H9 (cell line): ENCODE measurements around the gene ADAMTS17. TPM values are rescaled to one million over a fixed set of nuclear protein-coding genes. Genes with fewer than 3 reads are reported as not detected.

ENCODE experiments used
- DNase-seq: peaks from one replicate; pipeline ENCODE4 v3.0.0-alpha.2; 2017
- H2AFZ ChIP-seq: one replicate; pipeline ENCODE4 v1.6.1; 2013; ENCODE audit warnings: mild to moderate bottlenecking, low read length, control low read depth, moderate library complexity
- H2AK5ac ChIP-seq: 2 replicates; pipeline ENCODE4 v1.6.1; 2013; ENCODE audit warnings: low read length, control low read depth, mixed read lengths; ENCODE audit not compliant: insufficient read length
- H2BK120ac ChIP-seq: one replicate; pipeline ENCODE4 v1.6.1; 2013; ENCODE audit warnings: low read depth, mild to moderate bottlenecking, low read length, control low read depth, inconsistent platforms; ENCODE audit not compliant: poor library complexity, severe bottlenecking
- H2BK12ac ChIP-seq: 2 replicates; pipeline ENCODE4 v1.6.1; 2013; ENCODE audit warnings: low read length, control low read depth, mixed read lengths, low read depth; ENCODE audit not compliant: insufficient read length
- H2BK15ac ChIP-seq: 2 replicates; pipeline ENCODE4 v1.6.1; 2013; ENCODE audit warnings: low read depth, low read length, control low read depth
- H2BK20ac ChIP-seq: one replicate; pipeline ENCODE4 v1.6.1; 2013; ENCODE audit warnings: low read depth, mild to moderate bottlenecking, low read length, control low read depth, inconsistent platforms; ENCODE audit not compliant: poor library complexity, severe bottlenecking
- H2BK5ac ChIP-seq: 2 replicates; pipeline ENCODE4 v1.6.1; 2013; ENCODE audit warnings: low read length, control low read depth, mixed read lengths; ENCODE audit not compliant: insufficient read length
- H3K14ac ChIP-seq: 2 replicates; pipeline ENCODE4 v1.6.1; 2013; ENCODE audit warnings: low read length, control low read depth; ENCODE audit not compliant: insufficient read depth
- H3K18ac ChIP-seq: 2 replicates; pipeline ENCODE4 v1.6.1; 2013; ENCODE audit warnings: low read depth, mild to moderate bottlenecking, mixed read lengths, low read length, control low read depth; ENCODE audit not compliant: insufficient read length
- H3K23ac ChIP-seq: 2 replicates; pipeline ENCODE4 v1.6.1; 2013; ENCODE audit warnings: low read length, control low read depth, mixed read lengths, low read depth; ENCODE audit not compliant: insufficient read length
- H3K23me2 ChIP-seq: 2 replicates; pipeline ENCODE4 v1.6.1; 2013; ENCODE audit warnings: low read depth, mild to moderate bottlenecking, mixed read lengths, low read length, control low read depth; ENCODE audit not compliant: insufficient read length, poor library complexity, severe bottlenecking
- H3K27ac ChIP-seq: 2 replicates; pipeline ENCODE4 v1.5.1; 2013; ENCODE audit warnings: low read length, control low read depth, mixed read lengths, low read depth; ENCODE audit not compliant: insufficient read length
- H3K27me3 ChIP-seq: 2 replicates; pipeline ENCODE4 v1.6.1; 2013; ENCODE audit warnings: low read length, control low read depth, inconsistent platforms; ENCODE audit not compliant: insufficient read depth
- H3K4ac ChIP-seq: 2 replicates; pipeline ENCODE4 v1.6.1; 2013; ENCODE audit warnings: low read depth, mild to moderate bottlenecking, control low read depth, inconsistent platforms, low read length, moderate library complexity
- H3K4me1 ChIP-seq: 2 replicates; pipeline ENCODE4 v1.6.1; 2013; ENCODE audit warnings: low read length, control low read depth, inconsistent platforms; ENCODE audit not compliant: insufficient read depth
- H3K4me2 ChIP-seq: 2 replicates; pipeline ENCODE4 v1.6.1; 2013; ENCODE audit warnings: low read length, control low read depth, mixed read lengths; ENCODE audit not compliant: insufficient read length, insufficient read depth
- H3K56ac ChIP-seq: 2 replicates; pipeline ENCODE4 v1.6.1; 2013; ENCODE audit warnings: low read depth, mild to moderate bottlenecking, mixed read lengths, low read length, control low read depth; ENCODE audit not compliant: insufficient read length
- H3K79me1 ChIP-seq: 2 replicates; pipeline ENCODE4 v1.6.1; 2013; ENCODE audit warnings: low read depth, mild to moderate bottlenecking, moderate library complexity, low read length, control low read depth, inconsistent platforms; ENCODE audit not compliant: insufficient read depth, poor library complexity, severe bottlenecking
- H3K79me2 ChIP-seq: 2 replicates; pipeline ENCODE4 v1.6.1; 2013; ENCODE audit warnings: low read length, control low read depth, inconsistent platforms; ENCODE audit not compliant: insufficient read depth
- H3K9ac ChIP-seq: 2 replicates; pipeline ENCODE4 v1.6.1; 2013; ENCODE audit warnings: low read length, control low read depth, mixed read lengths; ENCODE audit not compliant: insufficient read length; ENCODE audit errors: extremely low read depth
- H3K9me3 ChIP-seq: one replicate; pipeline ENCODE4 v1.6.1; 2013; ENCODE audit warnings: low read depth, low read length, inconsistent platforms; ENCODE audit not compliant: control insufficient read depth
- H3T11ph ChIP-seq: one replicate; pipeline ENCODE4 v1.6.1; 2013; ENCODE audit warnings: mild to moderate bottlenecking, low read length, control low read depth, inconsistent platforms
- H4K20me1 ChIP-seq: one replicate; pipeline ENCODE4 v1.6.1; 2013; ENCODE audit not compliant: control insufficient read depth, insufficient read length, insufficient read depth
- H4K5ac ChIP-seq: 2 replicates; pipeline ENCODE4 v1.6.1; 2013; ENCODE audit warnings: low read depth, mild to moderate bottlenecking, mixed read lengths, low read length, control low read depth; ENCODE audit not compliant: insufficient read length
- H4K8ac ChIP-seq: replicated peaks from 2 replicates; pipeline ENCODE4 v1.6.1; 2013; ENCODE audit warnings: low read length, control low read depth, mixed read lengths, low read depth; ENCODE audit not compliant: insufficient read length
- H4K91ac ChIP-seq: 2 replicates; pipeline ENCODE4 v1.6.1; 2013; ENCODE audit warnings: low read depth, mild to moderate bottlenecking, moderate library complexity, mixed read lengths, low read length, control low read depth; ENCODE audit not compliant: insufficient read length
- H3K27ac Mint-ChIP-seq, 3 experiments: 2 replicates in 2 of 3; 3 replicates in 1 of 3; pipeline ENCODE4 v1.8.0; 2020 to 2021; ENCODE audit warnings: mixed read lengths in 3 of 3, mild to moderate bottlenecking in 1 of 3, moderate library complexity in 1 of 3
- H3K27me3 Mint-ChIP-seq: 2 replicates; pipeline ENCODE4 v1.8.0; 2021; ENCODE audit warnings: low read depth, mild to moderate bottlenecking, moderate library complexity, mixed read lengths
- H3K36me3 Mint-ChIP-seq, 3 experiments: 2 replicates in 2 of 3; 3 replicates in 1 of 3; pipeline ENCODE4 v1.8.0; 2020 to 2021; ENCODE audit warnings: low read depth in 3 of 3, mixed read lengths in 3 of 3; ENCODE audit not compliant: insufficient read depth in 1 of 3
- H3K4me1 Mint-ChIP-seq, 2 experiments: 2 replicates each; pipeline ENCODE4 v1.8.0; 2020; ENCODE audit warnings: mixed read lengths in 2 of 2
- H3K4me3 Mint-ChIP-seq, 2 experiments: 2 replicates in 1 of 2; 3 replicates in 1 of 2; pipeline ENCODE4 v1.8.0; 2020 to 2021; ENCODE audit warnings: mild to moderate bottlenecking in 2 of 2, mixed read lengths in 2 of 2, moderate library complexity in 1 of 2
- H3K9me3 Mint-ChIP-seq, 2 experiments: 2 replicates in 1 of 2; 3 replicates in 1 of 2; pipeline ENCODE4 v1.8.0; 2020; ENCODE audit warnings: mild to moderate bottlenecking in 2 of 2, mixed read lengths in 2 of 2, moderate library complexity in 1 of 2
- WGBS: extraction: QIAGEN DNeasy Blood & Tissue Kit; methylation state at CpG from one replicate; pipeline ENCODE4 v1.1.7; 2013; ENCODE audit warnings: missing lambda C conversion rate, low lambda C conversion rate, mixed read lengths; ENCODE audit not compliant: insufficient read length; ENCODE audit errors: extremely low coverage; 5-methylcytosine and 5-hydroxymethylcytosine counted together
- total RNA-seq: library from RNA; stranded (reverse); gene quantifications from 2 replicates; pipeline ENCODE4 v1.2.1, GENCODE V29; 2021
- TF ChIP-seq, protein P1 (sequence below): fragments of 200-600 bp; sonication (generic); conservative IDR thresholded peaks from 3 replicates; pipeline ENCODE4 v1.8.0; 2021; ENCODE audit warnings: antibody characterized with exemption, mild to moderate bottlenecking

Gene ADAMTS17
- total RNA-seq, 1 experiment from 2014 or later, result 2.9 TPM

DNA sequence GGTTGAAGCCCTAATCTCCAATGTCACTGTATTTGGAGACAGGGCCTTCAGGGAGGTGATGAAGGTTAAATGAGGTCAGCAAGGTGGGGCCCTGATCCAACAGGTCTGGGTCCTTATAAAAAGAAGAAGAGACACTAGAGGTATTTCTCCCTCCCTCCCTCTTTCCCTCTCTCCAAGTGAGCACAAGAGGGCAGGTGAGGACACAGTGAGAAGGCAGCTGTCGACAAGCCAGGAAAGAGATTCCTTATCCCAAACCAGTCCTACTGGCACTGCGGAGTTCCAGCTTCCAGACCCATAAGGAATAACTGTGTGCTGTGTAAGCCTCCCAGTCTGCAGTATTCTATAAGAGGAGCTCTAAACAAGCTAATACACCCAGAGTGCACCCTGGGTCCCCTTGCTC is 134.7 kb downstream of the ADAMTS17 start:
- Histone ChIP-seq H3K9ac (no peak overlapping the region), H3K4ac (no peak overlapping the region), H2BK5ac (no peak overlapping the region), H2AK5ac (no peak overlapping the region), H3K56ac (no peak overlapping the region), H3K23ac (no peak overlapping the region), H3T11ph (no peak overlapping the region), H4K20me1 (no peaks in the 10 kb centered on the region), H4K91ac (no peak overlapping the region), H3K27ac (no peak overlapping the region), H3K18ac (no peak overlapping the region), H3K4me1 (peaks cover 3% of the 10 kb centered on the region; the same call in 1 of the 2 replicates), H2BK120ac (no peak overlapping the region), H3K14ac (no peak overlapping the region), H4K8ac (no peak overlapping the region), H3K79me1 (no peaks in the 10 kb centered on the region), H2AFZ (no peak overlapping the region), H2BK12ac (no peak overlapping the region), H3K9me3 (no peaks in the 10 kb centered on the region), H3K23me2 (no peaks in the 10 kb centered on the region), H3K4me2 (no peak overlapping the region), H2BK15ac (no peak overlapping the region), H4K5ac (no peak overlapping the region), H3K27me3 (no peaks in the 10 kb centered on the region), H2BK20ac (no peak overlapping the region), H3K79me2 (no peaks in the 10 kb centered on the region)
- Mint-ChIP-seq H3K27ac (peak overlapping the region in 1 of 3 experiments; percentile 72; a peak in 1 of 7 replicates), H3K4me1 (peaks cover 15 to 23% of the 10 kb centered on the region in 2 experiments), H3K27me3 (peaks cover 1% of the 10 kb centered on the region; the same call in 1 of the 2 replicates), H3K36me3 (peaks cover 0 to 5% (median 0%) of the 10 kb centered on the region in 3 experiments; a peak in 2 of 7 replicates), H3K4me3 (no peak overlapping the region), H3K9me3 (no peaks in the 10 kb centered on the region; a peak in 1 of 5 replicates)
- no CpG with 5 or more reads among the region's 2 CpGs for WGBS
- TF ChIP-seq, protein P1, sequence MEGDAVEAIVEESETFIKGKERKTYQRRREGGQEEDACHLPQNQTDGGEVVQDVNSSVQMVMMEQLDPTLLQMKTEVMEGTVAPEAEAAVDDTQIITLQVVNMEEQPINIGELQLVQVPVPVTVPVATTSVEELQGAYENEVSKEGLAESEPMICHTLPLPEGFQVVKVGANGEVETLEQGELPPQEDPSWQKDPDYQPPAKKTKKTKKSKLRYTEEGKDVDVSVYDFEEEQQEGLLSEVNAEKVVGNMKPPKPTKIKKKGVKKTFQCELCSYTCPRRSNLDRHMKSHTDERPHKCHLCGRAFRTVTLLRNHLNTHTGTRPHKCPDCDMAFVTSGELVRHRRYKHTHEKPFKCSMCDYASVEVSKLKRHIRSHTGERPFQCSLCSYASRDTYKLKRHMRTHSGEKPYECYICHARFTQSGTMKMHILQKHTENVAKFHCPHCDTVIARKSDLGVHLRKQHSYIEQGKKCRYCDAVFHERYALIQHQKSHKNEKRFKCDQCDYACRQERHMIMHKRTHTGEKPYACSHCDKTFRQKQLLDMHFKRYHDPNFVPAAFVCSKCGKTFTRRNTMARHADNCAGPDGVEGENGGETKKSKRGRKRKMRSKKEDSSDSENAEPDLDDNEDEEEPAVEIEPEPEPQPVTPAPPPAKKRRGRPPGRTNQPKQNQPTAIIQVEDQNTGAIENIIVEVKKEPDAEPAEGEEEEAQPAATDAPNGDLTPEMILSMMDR, result peak; percentile 24; the same call in 2 of the 3 replicates
- no peak for DNase-seq
